SK-N-MC (cell line): ENCODE results near the gene ZNF518B.

Source experiments
- EZH2 ChIP-seq: fragments of 200-600 bp; sonication (generic); IDR thresholded peaks from one replicate; pipeline ENCODE4 v1.6.1; 2017; ENCODE audit warnings: antibody characterized with exemption
- FOXP2 ChIP-seq: optimal IDR thresholded peaks from 2 replicates; pipeline ENCODE3; 2011; ENCODE audit warnings: mild to moderate bottlenecking, moderate library complexity; ENCODE audit not compliant: insufficient read depth; ENCODE audit errors: extremely low read length, control extremely low read depth
- POLR2AphosphoS5 ChIP-seq: IDR thresholded peaks from 2 replicates; pipeline ENCODE4 v1.6.1; 2012; ENCODE audit warnings: mild to moderate bottlenecking, low read depth, low read length, borderline replicate concordance

- no peak for TF ChIP-seq POLR2AphosphoS5
- no peak for TF ChIP-seq EZH2
- TF ChIP-seq FOXP2 = no peak
Observed at GRCh38 chr4:10457255-10457801, at the start of gene ZNF518B.
